A549 treated with Hydrocortisone at 1 μM for 4 hours (cell line): Measurements from ENCODE around the gene QDPR. TPM values are rescaled to one million over a fixed set of nuclear protein-coding genes. Genes with fewer than 3 reads are reported as not detected.

ENCODE experiments used
- total RNA-seq: library from RNA; stranded (reverse); fragments of 200-300 nt; extraction: Qiagen RNA extraction; gene quantifications from 5 replicates; pipeline ENCODE4 v1.2.3, GENCODE V29; 2022

The QDPR gene
- 46.0 to 53.3 TPM (median 48.2 TPM) in 5 replicates for total RNA-seq

DNA sequence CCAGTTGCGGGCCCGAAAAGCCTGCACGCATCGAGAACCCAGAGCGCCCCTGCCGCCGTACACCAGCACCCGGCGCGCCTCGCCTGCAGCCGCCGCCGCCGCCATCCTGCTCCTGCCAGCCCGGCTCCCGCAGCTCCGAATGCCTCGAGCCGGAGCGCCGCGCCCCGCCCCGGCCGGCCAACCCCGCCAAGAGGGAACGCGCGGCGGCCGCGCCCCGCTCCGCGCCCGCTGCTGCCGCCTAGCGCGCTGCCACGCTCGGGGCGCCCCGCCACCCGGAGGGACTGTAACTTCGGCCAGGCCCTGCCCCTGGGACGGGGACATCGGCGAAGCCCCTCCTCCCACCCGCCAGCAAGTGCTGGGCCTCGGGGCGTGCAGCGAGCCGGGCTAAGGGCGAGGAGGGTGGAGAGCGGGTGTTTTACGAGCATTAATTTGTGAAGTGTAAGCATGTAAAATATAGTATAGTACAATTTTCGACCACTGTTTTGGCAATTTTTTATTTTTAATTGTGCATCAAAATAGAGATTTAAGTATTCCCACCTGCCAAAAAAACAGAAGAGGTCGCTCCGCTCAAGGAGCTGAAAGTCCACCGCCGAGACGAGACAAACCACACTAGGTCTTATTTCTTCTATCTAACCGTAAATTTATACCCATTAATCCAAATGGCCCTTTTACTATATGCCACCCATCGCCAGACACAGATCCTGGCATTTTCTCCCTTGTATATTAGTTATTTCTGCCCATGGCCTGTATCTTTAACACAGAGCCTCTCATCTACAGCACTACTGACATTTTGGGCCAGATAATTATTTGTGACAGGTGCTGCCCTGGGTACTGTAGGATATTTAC is at the start of gene QDPR:
Gene QDPR (minus strand): TSS at position 141 of the 846 bp plus-strand sequence. CDS start 36 bp downstream, at position 105.

DNA sequence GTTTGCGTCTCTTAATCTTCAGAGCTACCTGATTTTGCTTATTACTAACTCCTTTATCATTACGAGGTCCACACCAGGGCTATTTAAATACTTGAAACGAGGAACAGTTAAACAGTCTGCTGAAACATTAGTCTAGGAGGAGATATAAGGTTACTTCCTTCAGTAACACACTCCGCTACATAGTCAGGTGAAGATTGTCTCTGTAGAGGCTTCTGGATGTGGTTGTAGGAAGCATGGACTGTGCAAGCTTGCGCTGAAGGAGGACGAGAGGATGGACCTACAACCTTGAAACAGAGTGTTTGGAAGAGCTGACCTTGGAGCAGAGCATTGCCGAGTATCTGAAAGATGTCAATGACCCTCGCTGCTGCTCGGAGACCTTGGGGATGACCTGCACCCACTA is 3.0 kb upstream of the QDPR start, which contains the start of gene CLRN2:
Gene CLRN2 (plus strand): TSS at position 301 of the 400 bp plus-strand sequence. CDS start 102 bp downstream, outside the sequence.

Other genes with a start within 250 kb of the QDPR start
- gene CLRN2, start 3.1 kb upstream of the QDPR start, total RNA-seq: not detected in 5 replicates
- 33.5 to 48.4 TPM (median 34.7 TPM) in 5 replicates for gene LAP3, start 65.1 kb upstream of the QDPR start, total RNA-seq
- gene MED28, start 102.6 kb upstream of the QDPR start, total RNA-seq: 26.7 to 38.0 TPM (median 33.3 TPM) in 5 replicates